ENCODE results near the gene UNC13A. TPM values are rescaled to one million over a fixed set of nuclear protein-coding genes. Genes with fewer than 3 reads are reported as not detected.
A peak's percentile ranks its signal among the peaks of the same experiment; 100 is the strongest.

UNC13A gene
- total and polyA plus RNA-seq, 2 of the 8 experiments (the other 6 are each of a cell fraction or from before 2014, with no cell fraction given): 13.1 to 47.6 TPM

GRCh38 chr19:17703824-17704463, 15.8 kb upstream of the UNC13A start:
- TF ChIP-seq SRF (IDR thresholded peaks at IDR 0.05; ENCODE audit: low read depth, low read length): peak; percentile 46
- no peak for TF ChIP-seq MAFK (IDR thresholded peaks at IDR 0.05; ENCODE audit: low read depth, low read length)
- TF ChIP-seq CTBP2 (IDR thresholded peaks at IDR 0.05; ENCODE audit: borderline replicate concordance, insufficient read depth, insufficient read length, low read length): no peak
- TF ChIP-seq RAD21 (IDR thresholded peaks at IDR 0.05 in 1 of 2, conservative IDR thresholded peaks at IDR 0.05 in 1 of 2; ENCODE audit: low read depth in 2 of 2, low read length in 2 of 2): peak; percentile 71 to 80
- peak; percentile 81 to 93 (median 89) for TF ChIP-seq CTCF (IDR thresholded peaks at IDR 0.05; ENCODE audit: control extremely low read depth in 1 of 3, insufficient read depth in 1 of 3, low read depth in 1 of 3, low read length in 3 of 3)
- TF ChIP-seq SP1 (IDR thresholded peaks at IDR 0.05; ENCODE audit: low read depth, low read length): peak; percentile 62; the same call in 1 of the 2 replicates
- Histone ChIP-seq H3K14ac (ENCODE audit: insufficient read length) (no peak overlapping the region), H3K27ac (ENCODE audit: low read depth, low read length) (no peak overlapping the region), H3K9ac (replicated peaks in 1 of 4; ENCODE audit: extremely low read depth in 1 of 4, low read depth in 3 of 4, low read length in 3 of 4) (no peak overlapping the region), H2AK5ac (ENCODE audit: low read depth, low read length) (no peak overlapping the region), H3K79me2 (ENCODE audit: control insufficient read depth in 1 of 2, insufficient read depth in 2 of 2, low read length in 2 of 2) (no peaks in the 10 kb centered on the region), H4K8ac (ENCODE audit: extremely low read depth, insufficient read depth, low read length) (no peak overlapping the region), H3K56ac (replicated peaks; ENCODE audit: insufficient read length, low read depth, low read length) (no peak overlapping the region), H3K79me1 (ENCODE audit: low read depth, low read length) (no peaks in the 10 kb centered on the region), H4K20me1 (replicated peaks in 1 of 2; ENCODE audit: control insufficient read depth in 1 of 2, insufficient read depth in 2 of 2, low read length in 2 of 2) (no peaks in the 10 kb centered on the region), H4K5ac (ENCODE audit: insufficient read length, low read depth, low read length) (no peak overlapping the region), H3K36me3 (ENCODE audit: control insufficient read depth in 2 of 4, insufficient read depth in 4 of 4, low read length in 3 of 4) (no peaks in the 10 kb centered on the region), H3K23ac (ENCODE audit: insufficient read length) (no peak overlapping the region), H2BK20ac (ENCODE audit: low read length) (no peak overlapping the region), H2BK120ac (replicated peaks; ENCODE audit: low read depth, low read length) (no peak overlapping the region), H2BK12ac (ENCODE audit: low read depth, low read length) (no peak overlapping the region), H3K4me3 (ENCODE audit: extremely low read depth in 1 of 4, insufficient read depth in 2 of 4, low read depth in 3 of 4, low read length in 4 of 4) (no peak overlapping the region), H2AFZ (ENCODE audit: low read length) (no peak overlapping the region), H3K27me3 (replicated peaks in 1 of 4; ENCODE audit: control insufficient read depth in 3 of 4, extremely low read depth in 1 of 4, insufficient read depth in 3 of 4, low read length in 3 of 4) (peaks cover 0 to 6% (median 5%) of the 10 kb centered on the region in 4 experiments; a peak in 4 of 7 replicates), H3K18ac (ENCODE audit: extremely low read depth, low read length) (no peak overlapping the region), H4K91ac (replicated peaks; ENCODE audit: insufficient read length, low read length) (no peak overlapping the region), H2BK5ac (ENCODE audit: low read depth, low read length) (no peak overlapping the region), H3K23me2 (ENCODE audit: low read depth, low read length) (peaks cover 3% of the 10 kb centered on the region; the same call in 1 of the 2 replicates), H3K4me1 (replicated peaks in 1 of 4; ENCODE audit: control insufficient read depth in 3 of 4, insufficient read depth in 4 of 4, low read length in 3 of 4) (no peaks in the 10 kb centered on the region; a peak in 2 of 7 replicates), H3K9me3 (ENCODE audit: insufficient read depth in 2 of 2, low read depth in 1 of 2, low read length in 1 of 2) (no peaks in the 10 kb centered on the region), H2BK15ac (ENCODE audit: low read length) (no peak overlapping the region), H3K4me2 (ENCODE audit: insufficient read depth in 1 of 2, low read depth in 2 of 2, low read length in 2 of 2) (no peak overlapping the region), H3K4ac (replicated peaks; ENCODE audit: insufficient read length, low read depth, low read length) (no peak overlapping the region)
- ChIA-PET POLR2A (ENCODE audit: partially characterized antibody) (interaction anchor here (0.6 to 1.7 kb wide), 3 partner anchors 11 to 98 kb away, joined by 3 to 6 read pairs (median 3); partner anchors contain the start of gene UNC13A), CTCF (ENCODE audit: partially characterized antibody) (interaction anchor here (0.6 to 5.5 kb wide), 28 partner anchors 8 to 517 kb away, joined by 3 to 34 read pairs (median 4); partner anchors contain the start of gene MAP1S)
- peak in 1 of 2 experiments; percentile 95 for DNase-seq (ENCODE audit: low read depth in 1 of 2, low spot score in 2 of 2)
- 69% methylated on average over 7 of the region's 11 CpGs; no CpG with 5 or more reads in 1 of the 2 experiments for WGBS, 2 experiments (ENCODE audit: extremely low coverage in 1 of 2, insufficient coverage in 1 of 2, insufficient read length in 1 of 2, insufficient replicate concordance in 2 of 2, low coverage in 1 of 2, low lambda C conversion rate in 2 of 2, missing lambda C conversion rate in 1 of 2)
- peak; percentile 94 for FAIRE-seq
